NOMO-1 (cell line): ENCODE measurements around the gene OR8A1.
"Not testable (repeated sequence)": the region's sequence is repeated elsewhere in the genome, so short reads cannot be mapped to it uniquely, and the experiment has no call there.

Source experiments
- DNase-seq, 2 experiments: peaks; one replicate each; lab custom pipeline; 2025; ENCODE audit not compliant: unreplicated experiment in 2 of 2; lab: John Stamatoyannopoulos, UW

The OR8A1 gene

DNA sequence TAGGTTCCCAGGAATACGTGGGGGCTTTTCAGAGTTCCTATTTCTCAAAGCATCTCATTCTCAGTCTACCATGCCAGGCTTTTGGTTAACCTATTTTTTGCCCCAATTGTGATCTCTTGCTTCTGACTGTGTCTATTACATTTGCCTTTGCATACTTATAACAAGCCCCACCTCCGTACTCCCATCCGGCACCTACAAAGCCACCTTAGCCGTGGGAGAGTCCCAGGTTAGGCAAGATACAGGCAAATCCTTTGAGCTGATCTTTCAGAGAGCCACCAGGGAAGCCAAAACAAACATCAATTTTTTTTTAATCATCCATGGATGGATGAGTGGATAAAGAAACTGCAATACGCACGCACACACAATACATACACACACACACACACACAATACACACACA, 22.8 kb downstream of the OR8A1 start:
- no peak for DNase-seq

DNA sequence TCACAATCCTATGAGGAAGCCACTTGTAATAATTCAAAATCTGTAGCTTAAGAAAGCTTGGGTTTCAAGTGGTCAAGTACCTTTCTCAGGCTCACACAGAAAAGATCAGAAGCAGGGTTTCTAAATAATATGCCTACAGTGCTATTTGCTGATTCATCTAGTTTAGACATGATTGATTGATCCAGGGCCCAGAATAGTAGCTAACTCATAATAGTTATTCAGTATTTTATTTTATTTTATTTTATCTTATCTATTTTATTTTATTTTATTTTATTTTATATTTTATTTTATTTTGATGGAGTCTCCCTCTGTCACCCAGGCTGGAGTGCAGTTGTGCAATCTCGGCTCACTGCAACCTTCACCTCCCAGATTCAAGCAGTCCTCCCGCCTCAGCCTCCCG, 25.5 kb downstream of the OR8A1 start:
- no peak for DNase-seq

DNA sequence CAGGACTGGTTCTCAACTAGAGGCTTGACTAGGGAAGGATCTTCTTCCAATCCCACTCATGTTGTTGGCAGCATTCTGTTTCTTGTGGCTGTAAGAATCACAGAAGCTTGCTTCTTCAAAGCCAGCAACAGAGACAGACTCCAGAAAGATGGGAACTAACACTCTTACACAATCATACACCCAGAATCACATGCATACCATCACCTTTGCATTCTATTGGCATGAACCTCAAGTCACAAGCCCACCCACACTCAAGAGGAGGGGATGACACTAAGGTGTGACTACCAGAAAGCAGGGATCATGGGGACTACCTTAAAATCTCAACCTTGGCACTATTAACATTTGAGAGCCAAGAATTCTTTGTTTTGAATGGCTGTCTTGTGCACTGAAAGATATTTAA, 27.8 kb downstream of the OR8A1 start:
- DNase-seq: no peak

DNA sequence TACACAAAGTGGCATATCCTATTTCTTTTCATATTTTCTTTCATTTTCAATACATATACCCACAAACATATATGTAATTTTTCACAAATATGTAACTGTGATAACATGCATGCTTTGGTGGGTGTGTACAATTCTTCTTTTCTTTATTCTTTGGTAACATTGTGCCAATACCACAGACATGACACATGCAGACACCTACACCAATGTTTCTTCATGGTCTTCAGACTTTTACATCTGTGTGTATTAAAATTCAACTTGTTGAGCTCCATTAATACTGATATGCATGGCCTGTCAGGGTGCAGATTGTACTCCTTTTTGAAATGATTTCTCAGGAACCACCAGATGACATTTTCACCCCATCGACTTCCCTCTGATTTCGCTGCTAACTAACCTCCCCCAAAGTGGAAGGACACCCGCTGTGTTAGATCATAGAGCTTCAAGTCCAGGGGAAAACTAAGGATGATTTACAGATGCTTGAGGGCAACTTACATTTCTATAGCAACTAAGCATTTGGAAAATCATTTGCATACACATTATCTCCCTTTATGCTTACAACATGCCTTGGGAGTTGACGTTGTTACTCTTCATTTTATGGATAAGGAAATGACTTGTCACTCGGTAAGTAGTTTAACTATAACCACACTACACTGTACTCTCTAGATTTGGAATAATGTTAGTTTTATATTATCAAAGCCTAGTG, 31.0 kb downstream of the OR8A1 start:
- DNase-seq: no peak

DNA sequence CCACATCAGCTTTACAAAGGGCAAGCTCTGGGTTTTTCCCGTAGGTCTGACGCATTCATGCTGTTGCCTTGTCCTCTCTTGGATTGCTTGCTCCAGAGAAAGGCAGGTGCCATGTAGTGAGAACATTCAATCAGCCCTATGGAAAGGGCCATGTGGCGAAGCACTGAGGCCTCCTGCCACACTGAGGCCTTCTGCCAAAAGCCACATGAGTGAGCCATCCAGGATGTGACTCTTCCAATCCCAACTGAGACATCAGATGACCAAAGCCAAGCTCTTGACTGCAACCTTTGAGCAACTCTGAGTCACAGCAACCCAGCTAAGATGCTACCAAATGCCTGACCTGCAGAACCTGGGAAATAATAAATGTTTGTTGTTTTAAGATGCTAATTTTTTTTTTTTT, 32.4 kb downstream of the OR8A1 start:
- DNase-seq: no peak

DNA sequence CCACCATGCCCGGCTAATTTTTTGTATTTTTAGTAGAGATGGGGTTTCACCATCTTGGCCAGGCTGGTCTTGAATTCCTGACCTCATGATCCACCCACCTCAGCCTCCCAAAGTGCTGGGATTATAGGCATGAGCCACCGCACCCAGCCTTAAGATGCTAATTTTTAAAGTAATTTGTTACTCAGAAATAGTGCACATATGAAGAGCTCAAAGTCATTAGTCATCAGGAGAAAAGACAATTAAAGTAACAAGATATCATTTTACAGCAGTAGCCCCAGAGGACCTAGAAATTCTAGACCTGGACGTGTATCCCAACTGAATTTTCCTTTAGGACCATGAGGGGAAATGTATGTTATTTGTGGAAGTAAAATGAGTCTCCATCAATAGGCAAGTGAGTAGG, 32.9 kb downstream of the OR8A1 start:
- not testable (repeated sequence) for DNase-seq

DNA sequence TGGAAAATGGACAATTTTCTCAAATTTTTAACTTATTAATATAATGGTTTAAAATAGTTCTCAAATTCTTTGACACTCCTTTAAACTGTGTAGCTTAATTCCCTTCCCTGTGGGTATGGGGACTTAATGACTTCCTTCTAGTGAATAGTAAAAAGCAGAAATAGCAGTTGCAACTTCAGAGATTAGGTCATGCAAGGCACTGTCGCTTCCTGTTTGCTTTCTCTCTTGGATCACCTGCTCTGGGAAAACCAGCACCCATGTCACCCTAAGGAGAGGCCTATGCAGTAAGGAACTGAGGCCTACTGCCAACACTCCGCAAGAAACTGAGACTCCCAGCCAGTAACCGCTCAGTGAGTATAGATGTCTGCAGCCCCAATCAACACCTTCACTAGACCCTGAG, 35.9 kb downstream of the OR8A1 start:
- peak; percentile 50 to 87 for DNase-seq

DNA sequence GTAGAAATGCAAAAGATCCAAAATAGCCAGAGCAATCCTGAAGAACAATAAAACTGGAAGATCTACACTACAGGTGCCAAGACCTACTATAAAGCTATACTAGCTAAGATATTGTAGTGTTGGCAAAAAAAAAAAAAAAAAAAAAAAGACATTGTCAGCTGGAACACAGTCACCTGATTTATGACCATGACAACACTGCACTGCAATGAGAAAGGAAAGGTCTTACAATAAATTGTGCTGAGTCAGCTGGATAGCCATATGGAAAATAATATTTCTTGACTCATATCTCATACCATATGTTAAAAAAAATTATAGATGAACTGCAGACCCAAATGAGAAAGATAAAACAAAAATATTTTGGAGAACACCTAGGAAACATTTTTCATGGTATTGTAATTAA, 38.4 kb downstream of the OR8A1 start:
- peak in 1 of 2 experiments; percentile 8 for DNase-seq

DNA sequence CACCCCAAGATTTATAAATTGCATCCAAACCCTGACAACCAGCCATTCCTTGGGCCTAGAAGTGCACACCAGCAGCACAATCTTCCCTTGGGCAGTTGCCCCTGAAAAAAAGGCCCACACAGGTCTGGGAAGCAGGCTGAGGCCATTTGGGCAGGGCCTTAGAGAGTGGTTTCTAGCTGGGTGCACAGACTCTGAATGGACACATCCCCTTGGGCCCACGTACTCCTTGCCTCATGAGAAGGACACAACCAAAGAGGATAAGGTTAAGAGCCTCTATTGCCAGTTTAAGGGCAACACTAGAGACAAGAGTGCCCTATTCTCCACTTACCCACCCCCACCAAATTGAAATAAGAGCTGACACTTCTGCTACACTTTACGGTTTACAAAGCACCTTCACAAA, 40.5 kb downstream of the OR8A1 start:
- no peak for DNase-seq

DNA sequence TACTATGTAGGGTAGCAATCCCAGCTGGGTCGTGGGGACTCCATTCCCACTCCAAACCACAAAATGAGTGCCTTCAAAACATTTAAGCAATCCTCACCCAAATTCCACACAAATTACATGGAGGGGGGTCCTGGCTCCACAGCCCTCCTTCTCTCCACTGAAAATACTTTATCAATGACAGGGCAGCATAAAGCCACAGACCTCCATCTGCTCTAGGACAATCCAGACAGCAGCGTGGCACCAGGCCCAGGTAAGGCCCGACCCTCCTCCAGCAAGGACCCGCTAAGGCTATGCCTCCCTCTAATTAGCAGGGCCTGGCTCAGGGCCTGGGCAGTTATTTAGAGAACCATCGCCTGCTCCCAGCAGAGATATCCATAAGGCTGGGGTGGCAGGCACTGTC, 41.3 kb downstream of the OR8A1 start, which contains the start of gene PANX3:
TSS of gene PANX3 (plus strand) at position 365 of the 400 bp plus-strand sequence. CDS start 129 bp downstream, outside the sequence.
- no peak for DNase-seq

DNA sequence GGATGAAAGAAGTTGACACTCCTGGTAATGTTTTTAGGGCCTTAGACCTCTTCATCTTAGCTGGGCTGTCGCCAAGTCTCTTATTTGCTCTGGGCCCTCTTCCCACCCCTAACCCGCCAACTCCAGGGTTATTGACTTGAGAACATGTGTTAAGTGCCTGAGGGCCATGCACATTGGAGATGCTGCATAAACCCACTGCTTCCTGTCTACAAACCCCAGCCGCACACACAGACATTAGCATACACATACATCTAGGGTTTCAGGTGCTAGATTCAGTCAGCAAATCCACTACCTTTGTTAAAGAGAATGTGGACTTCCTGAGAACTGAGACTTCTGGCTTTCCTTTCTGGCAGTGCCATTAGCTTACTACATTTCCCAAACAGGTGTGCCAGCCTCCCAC, 42.2 kb downstream of the OR8A1 start:
- DNase-seq: no peak

DNA sequence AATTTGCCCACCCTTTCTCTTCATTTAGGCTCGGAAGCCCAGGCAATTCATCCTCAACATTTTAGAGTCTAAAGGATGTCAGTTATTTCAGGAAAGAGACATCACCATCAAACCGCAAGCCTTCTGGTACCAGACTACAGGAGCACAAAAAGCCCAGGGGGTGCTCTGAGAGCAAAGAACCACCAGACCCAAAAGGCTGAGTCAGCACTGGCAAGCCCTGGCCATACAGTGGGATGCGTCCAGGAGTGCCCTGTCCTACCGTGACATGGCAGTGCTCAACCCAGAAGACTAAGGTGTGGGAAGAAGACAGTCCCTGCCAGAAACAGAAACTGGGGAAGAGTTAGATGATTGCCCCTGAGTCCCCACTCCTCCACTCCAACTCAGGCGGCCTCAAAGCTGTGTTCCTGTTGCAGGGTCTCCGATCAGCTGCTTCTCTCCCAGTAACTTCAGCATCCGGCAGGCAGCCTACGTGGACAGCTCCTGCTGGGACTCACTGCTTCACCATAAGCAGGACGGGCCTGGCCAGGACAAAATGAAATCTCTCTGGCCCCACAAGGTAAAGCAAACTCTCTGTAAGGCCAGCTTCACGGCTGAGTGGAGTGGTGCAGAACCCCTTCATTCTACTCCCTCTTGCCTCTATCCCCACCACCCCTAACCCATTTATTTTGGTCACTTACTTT, 42.9 kb downstream of the OR8A1 start:
- DNase-seq: no peak

DNA sequence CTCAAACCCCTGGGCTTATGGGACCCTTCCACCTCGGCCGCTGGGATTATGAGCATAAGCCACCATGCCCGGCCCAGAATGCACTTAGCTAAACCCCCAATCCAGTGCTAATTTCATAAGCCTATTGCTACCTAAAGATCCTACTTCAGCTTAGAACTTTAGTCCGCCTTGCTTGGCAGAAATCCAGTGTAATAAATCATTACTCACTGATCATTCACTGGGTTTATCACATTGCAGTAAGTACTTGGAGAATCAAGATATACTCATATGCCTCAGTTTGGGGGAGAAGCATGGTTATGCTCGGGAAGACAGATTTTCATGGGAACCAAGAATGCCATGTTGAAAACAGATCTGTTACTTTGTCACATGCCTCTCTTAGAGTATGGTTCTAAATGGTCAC, 49.1 kb downstream of the OR8A1 start:
- no peak for DNase-seq
